GM18498 (cell line): Measurements from ENCODE around the gene KRTAP22-1.

ENCODE experiments used
- ATAC-seq: cut with Tn5 transposase; IDR thresholded peaks from one replicate; pipeline ENCODE4 v1.9.1; 2021; ENCODE audit warnings: mild to moderate bottlenecking, moderate library complexity; ENCODE audit not compliant: unreplicated experiment

The KRTAP22-1 gene

GRCh38 chr21:30600787-30601186 is at the start of gene KRTAP22-1:
TSS of gene KRTAP22-1 (plus strand) at chr21:30601087.
- no peak for ATAC-seq

GRCh38 chr21:30552782-30553181 is 48.1 kb upstream of the KRTAP22-1 start:
- ATAC-seq = no peak

GRCh38 chr21:30555095-30555494 is 45.8 kb upstream of the KRTAP22-1 start:
- no peak for ATAC-seq

DNA sequence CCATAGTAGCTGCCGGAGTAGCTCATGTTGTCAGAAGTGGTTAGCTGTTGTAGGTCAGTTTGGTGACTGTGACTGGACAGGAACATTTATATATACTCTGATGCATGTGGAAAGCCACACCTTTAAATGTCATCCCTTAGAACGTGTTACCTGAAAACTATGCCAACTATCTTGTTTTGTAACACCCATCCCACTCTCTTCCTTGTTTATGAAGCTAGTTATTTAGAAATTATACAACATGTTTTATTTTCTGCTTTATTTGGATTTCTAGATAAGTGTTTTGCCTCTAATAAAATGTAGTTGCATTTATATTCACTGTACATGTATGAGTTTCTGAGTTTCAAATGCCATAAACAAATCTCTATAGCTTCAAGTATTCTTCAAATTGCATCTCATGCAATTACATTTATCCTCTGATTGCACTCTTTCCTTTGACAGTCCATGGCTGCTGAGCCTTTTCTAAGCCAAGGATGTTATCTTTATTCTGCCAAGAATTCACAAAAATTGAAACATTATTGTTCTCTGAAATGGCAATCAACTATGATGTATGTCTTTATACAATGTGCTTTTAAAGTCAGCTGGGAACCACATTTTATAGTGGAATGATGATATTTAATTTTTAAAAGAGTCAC is 39.5 kb upstream of the KRTAP22-1 start, which contains the start of gene KRTAP19-7:
KRTAP19-7 (minus strand) TSS at position 51 of the 632 bp plus-strand sequence; CDS start at position 26, 25 bp downstream.
- no peak for ATAC-seq

DNA sequence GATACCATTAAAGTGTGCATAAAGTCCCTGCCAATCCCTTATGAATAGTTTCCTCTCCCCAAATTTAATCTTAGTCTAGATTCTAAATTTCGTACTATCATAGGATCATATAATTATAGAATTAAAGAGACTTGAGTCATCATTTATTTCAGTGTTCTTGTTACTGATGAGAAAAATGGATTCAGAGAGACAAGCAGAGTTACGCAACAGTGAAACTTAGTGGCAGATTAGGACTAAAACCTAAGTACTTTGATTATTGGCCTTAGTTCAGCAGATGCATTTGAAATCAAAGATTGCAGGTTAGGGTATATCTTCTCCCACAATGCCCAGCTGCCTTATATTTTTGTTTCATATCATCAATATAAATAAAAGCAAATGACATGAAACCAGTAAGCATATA is 38.9 kb upstream of the KRTAP22-1 start:
- no peak for ATAC-seq

- no peak for ATAC-seq
Measured at GRCh38 chr21:30563072-30563471, 37.8 kb upstream of the KRTAP22-1 start.

GRCh38 chr21:30563630-30564029 is 37.3 kb upstream of the KRTAP22-1 start:
- ATAC-seq = no peak

DNA sequence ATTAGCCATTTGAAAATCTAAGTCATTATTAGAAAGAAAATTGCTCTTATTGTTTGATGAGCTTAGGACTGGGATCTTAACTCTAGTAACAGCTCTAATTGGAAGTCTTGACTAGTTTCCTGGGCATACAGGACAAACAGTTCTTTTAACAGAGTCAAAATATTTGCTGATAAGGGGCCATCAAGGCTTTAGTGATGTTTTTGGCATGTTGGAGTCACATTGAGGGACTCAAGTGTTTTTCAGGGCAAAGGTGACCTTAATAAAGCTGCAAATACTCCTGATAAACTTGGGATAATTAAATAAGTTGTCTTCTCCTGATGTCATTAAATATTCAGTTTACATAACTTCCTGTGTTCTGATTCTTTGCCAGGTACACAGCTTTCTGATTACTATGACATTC is 33.3 kb upstream of the KRTAP22-1 start:
- ATAC-seq = no peak

DNA sequence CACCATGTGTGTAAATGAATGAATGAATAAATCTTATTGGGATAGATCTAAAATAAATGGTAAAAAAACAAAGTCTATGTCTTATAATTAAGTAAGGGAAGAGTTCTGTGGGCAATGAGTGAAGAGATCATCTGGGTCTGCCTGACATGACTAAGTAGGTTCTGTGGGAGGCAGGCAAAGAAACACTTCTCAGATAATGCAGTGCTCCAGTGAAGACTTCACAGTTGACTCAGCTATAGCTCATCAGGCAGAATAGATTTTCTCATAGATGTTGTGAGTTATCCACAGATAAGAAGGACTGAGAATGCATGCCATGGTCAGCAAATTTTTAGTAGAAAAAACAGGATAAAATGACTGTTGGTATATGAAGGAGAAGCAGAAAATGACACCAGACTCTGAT is 23.1 kb upstream of the KRTAP22-1 start:
- no peak for ATAC-seq

GRCh38 chr21:30579346-30579745 is 21.5 kb upstream of the KRTAP22-1 start:
- ATAC-seq = no peak

- no peak for ATAC-seq
Measured at GRCh38 chr21:30580132-30580531, 20.8 kb upstream of the KRTAP22-1 start.

DNA sequence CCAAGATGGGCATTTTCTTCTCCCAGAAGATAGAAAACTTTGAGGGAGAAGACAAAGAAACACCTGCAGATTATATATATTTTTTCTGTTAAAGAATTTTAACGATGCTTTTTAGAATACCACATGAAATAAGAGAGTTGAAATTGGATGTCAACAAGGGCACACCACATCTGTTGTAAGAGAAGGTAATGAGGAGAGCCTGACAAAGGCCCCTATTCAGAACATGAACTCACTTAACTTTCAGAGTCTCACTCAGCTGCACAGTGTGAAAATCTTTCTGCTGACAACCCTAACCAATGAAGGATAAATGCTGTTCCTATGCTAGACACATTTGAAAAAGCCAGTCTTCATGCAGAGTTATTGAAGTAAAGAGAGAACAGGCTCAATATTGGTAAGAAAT is 18.0 kb upstream of the KRTAP22-1 start:
- no peak for ATAC-seq

- no peak for ATAC-seq
Measured at GRCh38 chr21:30590297-30590696, 10.6 kb upstream of the KRTAP22-1 start, which contains the start of gene KRTAP22-2. TSS of gene KRTAP22-2 (minus strand) at chr21:30590397.

DNA sequence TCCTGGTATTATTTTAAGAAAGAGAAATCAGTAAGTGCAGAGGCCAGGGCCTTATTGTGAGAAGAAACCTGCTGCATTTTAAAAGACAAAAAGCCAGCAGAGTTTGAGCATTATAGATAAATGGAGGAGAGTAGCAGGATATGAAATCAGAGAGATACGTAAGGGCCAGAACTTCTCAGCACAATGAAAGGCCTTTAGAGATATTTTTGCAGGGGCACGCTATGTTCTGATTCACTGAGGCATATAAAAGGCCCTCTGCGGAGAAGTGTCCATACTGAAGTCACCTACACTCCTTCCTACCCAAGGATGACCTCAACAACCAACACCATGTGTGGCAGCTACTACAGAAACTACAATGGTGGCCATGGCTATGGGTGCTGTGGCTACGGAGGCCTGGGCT is 8.7 kb upstream of the KRTAP22-1 start, which contains the start of gene KRTAP6-3:
KRTAP6-3 (plus strand) TSS at position 301 of the 400 bp plus-strand sequence; CDS start at position 307, 6 bp downstream.
- no peak for ATAC-seq

DNA sequence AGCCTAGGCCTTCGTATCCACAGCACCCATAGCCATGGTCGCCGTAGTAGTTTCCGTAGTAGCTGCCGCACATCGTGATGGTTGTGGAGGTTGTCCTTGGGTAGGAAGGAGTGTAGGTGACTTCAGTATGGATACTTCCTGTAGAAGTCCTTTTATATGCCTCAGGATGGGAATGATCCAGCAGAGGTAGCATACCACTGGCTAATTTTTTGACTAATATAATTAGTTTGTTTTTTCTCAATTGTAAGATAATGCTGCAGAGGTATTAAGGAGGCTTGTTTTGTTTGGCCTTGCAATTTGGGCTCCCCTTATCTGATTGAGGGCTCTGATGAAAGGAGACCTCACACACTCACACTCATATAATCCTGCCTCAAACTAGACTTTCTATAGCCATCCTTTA is 2.1 kb upstream of the KRTAP22-1 start, which contains the start of gene KRTAP6-2:
KRTAP6-2 (minus strand) TSS at position 101 of the 400 bp plus-strand sequence; CDS start at position 73, 28 bp downstream.
- ATAC-seq = no peak

DNA sequence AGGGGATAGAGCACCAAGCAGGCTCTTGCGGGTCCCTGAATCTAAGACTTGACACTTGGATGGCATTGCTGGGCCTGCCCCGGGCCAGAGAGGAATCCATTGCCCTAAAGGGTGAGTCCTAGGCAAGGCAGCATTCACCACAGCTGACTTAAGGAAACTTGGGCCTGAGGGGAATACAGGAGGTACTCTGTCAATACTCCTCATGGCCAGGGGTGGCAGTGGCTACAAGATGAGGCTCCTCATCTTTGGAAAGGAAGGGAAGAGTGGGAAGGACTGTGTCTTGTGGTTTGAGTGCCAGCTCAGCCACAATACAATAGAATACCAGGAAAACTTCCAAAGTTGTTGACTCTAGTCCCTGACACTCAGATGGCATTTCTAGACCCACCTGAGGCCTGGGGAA is 5.1 kb downstream of the KRTAP22-1 start:
- ATAC-seq = no peak

DNA sequence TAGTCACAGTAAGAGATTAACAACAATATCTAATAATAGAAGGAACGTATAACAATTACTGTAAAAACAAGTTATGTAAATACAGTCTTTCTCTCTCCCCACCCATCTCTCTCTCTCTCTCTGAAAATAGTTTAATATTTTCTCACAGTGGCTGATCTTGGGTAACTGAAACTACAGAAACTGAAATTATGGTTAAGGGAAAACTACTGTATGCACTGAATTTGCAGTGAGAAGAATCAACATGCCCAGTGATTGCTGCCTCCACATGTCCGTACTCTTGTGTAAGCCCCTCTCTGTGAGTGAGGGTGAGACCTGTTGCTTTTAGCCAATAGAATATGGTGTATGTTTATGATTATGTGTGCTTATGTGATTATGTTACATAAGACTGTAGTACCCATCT is 11.2 kb downstream of the KRTAP22-1 start:
- ATAC-seq = no peak

DNA sequence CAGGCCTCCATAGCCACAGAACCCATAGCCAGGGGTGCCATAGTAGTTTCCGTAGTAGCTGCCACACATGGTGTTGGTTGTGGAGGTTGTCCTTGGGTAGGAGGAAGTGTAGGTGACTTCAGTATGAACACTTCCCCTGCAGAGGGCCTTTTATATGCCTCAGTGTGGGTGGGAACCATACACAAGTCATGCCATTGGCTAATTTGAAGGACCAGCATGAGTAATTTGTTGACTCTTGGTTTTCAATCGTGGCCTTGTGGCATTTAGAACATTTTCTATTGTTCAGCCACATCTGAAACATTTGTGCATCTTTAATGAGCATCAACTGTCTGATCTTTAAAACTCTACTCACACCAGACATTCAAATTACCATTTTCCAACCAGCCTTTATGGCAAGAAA is 12.9 kb downstream of the KRTAP22-1 start, which contains the start of gene KRTAP6-1:
KRTAP6-1 (minus strand) TSS at position 95 of the 400 bp plus-strand sequence; CDS start at position 69, 26 bp downstream.
- ATAC-seq = no peak

DNA sequence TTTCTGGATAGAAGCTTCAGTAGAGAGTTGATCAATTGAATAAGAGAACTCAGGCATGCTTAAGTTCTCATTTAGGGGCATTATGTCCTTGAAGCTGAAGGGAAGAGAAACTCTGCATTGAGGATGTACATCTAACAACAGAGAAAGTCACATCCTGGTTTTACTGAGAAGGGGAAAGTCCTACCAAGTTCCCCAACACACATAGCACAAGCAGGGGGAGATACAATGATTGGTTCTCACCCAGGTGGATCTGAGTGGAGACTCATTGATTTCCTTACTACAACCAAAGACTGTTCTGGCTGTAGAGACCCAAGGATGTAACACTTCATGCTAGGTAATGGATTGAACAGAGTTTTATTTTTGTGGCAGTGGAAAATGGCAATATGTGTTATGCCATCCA is 14.3 kb downstream of the KRTAP22-1 start:
- ATAC-seq = no peak

DNA sequence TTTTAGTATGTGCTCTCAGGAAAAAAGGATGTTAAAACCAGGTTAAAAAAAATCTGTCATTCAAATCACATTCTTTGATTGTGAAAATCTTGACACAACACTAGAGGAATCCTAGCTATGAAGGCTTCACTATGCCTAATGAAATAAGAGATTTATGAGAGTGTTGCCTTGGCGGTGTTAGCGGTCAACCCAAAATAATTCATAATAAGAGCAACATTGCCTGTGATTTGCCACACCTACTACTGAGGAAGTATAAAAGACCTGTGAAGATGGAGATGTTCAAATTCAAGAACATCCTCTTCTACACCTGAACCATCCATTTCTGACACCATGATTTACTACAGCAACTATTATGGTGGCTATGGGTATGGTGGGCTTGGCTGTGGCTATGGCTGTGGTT is 15.2 kb downstream of the KRTAP22-1 start, which contains the start of gene KRTAP20-1:
KRTAP20-1 (plus strand) TSS at position 301 of the 400 bp plus-strand sequence; CDS start at position 331, 30 bp downstream.
- no peak for ATAC-seq

DNA sequence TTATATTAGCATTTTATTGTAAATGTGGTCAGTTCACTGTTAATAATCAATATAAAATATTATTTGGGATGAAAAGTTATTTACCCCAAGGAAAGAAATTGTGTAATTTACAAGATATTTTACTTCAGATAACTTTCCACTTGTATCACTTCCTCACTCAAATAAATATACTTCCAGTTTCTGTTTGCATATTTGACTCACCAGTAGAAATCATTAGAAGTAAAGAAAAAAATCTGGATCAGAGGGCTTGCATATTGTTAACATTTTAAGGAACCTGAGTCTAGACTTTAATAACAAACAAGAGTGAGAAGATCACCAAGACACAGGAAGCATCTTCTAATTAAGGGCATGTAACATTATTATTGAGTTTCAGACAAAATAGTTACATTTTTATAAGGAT is 19.2 kb downstream of the KRTAP22-1 start:
- no peak for ATAC-seq

DNA sequence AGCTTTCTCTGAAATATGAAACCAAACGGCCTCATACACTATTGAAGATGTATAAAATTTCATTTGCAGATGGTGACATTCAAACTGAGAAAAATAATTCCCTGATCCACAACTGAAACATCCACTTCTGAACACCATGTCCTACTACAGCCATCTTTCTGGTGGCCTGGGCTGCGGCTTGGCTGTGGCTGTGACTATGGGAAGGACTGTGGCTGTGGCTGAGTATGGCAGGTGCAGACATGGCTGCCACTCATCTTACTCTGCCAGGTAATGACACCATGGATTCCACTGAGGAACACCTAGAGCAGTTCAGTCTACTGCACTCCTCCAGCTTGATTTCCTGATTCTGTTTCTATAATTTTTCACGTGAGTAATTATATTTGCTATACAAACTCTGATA is 19.6 kb downstream of the KRTAP22-1 start, which contains the start of gene KRTAP20-4:
KRTAP20-4 (plus strand) TSS at position 106 of the 400 bp plus-strand sequence.
- ATAC-seq = no peak
